ENCODE measurements around the gene CBX8. TPM values are rescaled to one million over a fixed set of nuclear protein-coding genes. Genes with fewer than 3 reads are reported as not detected.

The CBX8 gene
- total RNA-seq, 2 donors from 2014 or later: 4.7 to 4.8 TPM

DNA sequence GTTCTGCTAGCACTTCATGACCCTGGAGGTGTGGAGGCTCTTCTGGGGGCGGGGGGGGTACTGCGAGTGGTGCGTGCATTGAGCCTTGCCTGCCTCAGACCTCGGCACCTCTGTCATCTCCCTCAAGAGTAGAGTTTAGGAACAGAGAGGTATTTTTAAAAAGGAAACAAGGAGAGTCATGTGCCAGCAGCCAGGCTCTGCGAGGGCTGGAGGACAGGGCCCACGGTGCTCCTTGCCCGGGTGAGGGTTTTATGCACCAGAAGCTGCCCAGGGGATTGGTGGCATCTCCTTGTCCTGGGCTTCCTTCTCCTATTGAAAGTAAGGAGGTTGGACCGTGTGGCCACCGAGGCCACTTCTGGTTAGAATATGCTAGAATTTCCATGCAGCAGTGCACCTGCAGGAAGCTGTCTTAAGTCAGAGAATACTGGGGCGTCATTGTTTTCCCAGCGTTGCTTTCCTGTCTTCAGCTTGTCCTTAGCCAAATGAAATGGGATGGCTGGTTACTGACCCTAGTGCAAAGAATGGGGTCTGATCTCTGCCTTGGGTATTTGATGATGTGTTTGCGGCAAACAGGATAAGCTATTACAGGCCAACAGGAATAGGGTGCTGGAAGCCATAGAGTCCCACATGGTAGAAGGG lies 15.7 kb downstream of the CBX8 start:
- intact Hi-C loops (cut with DNase I): no loop called here
- DNase-seq (ENCODE audit: low spot score): no peak
- Histone ChIP-seq H3K27me3 (replicated peaks; ENCODE audit: insufficient read depth) (peaks cover 5% of the 10 kb centered on the region), H3K27ac (no peak overlapping the region), H3K36me3 (no peaks in the 10 kb centered on the region), H3K4me1 (replicated peaks) (peaks cover 7% of the 10 kb centered on the region), H3K4me3 (no peak overlapping the region), H3K9me3 (no peaks in the 10 kb centered on the region)
- 89% methylated on average over 12 of the region's 12 CpGs for WGBS
- no peak for TF ChIP-seq POLR2AphosphoS5 (IDR thresholded peaks at IDR 0.05)
- TF ChIP-seq, protein P1, sequence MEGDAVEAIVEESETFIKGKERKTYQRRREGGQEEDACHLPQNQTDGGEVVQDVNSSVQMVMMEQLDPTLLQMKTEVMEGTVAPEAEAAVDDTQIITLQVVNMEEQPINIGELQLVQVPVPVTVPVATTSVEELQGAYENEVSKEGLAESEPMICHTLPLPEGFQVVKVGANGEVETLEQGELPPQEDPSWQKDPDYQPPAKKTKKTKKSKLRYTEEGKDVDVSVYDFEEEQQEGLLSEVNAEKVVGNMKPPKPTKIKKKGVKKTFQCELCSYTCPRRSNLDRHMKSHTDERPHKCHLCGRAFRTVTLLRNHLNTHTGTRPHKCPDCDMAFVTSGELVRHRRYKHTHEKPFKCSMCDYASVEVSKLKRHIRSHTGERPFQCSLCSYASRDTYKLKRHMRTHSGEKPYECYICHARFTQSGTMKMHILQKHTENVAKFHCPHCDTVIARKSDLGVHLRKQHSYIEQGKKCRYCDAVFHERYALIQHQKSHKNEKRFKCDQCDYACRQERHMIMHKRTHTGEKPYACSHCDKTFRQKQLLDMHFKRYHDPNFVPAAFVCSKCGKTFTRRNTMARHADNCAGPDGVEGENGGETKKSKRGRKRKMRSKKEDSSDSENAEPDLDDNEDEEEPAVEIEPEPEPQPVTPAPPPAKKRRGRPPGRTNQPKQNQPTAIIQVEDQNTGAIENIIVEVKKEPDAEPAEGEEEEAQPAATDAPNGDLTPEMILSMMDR (IDR thresholded peaks at IDR 0.05): no peak
- no peak for TF ChIP-seq POLR2A (IDR thresholded peaks at IDR 0.05)

DNA sequence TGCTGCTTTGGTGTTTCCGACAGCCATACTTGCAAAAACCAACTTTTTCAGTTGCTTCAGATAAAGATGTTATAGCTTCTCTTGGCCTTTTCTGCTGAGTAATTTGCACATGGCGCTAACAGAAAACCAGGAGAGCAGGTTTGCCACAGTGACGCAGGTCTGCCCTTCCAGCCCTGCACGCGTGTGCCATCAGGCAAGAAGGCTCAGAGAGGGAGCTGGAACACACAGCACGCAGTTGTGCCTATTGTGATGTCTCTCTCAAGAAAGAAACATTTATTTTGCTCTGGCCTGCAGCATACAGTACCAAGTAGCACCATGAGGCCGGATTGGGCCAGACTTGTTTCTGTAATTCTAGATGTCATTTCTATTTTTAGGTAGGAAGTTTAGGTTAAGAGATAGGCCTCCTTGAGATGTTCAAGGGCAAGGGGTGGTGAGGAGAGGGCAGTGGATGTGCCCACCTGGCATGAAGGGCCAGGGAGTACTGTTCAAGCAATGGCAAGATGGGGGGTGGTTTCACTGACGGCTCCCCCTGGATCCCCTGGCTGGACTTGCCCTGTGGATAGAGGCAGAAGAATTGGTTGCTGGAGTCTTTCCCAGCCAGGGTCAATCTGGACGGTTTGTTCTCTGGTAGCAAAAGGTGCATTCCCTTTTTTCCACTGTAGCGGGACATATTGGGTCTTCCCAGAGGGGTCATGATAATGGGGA lies 17.1 kb downstream of the CBX8 start:
- peaks cover 7% of the 10 kb centered on the region for H3K4me1 ChIP-seq (replicated peaks)
- 85% methylated on average over 10 of the region's 10 CpGs for WGBS
- H3K36me3 ChIP-seq: no peaks in the 10 kb centered on the region
- peaks cover 5% of the 10 kb centered on the region for H3K27me3 ChIP-seq (replicated peaks; ENCODE audit: insufficient read depth)
- TF ChIP-seq, protein P1 (IDR thresholded peaks at IDR 0.05): no peak
- TF ChIP-seq POLR2AphosphoS5 (IDR thresholded peaks at IDR 0.05): peak; percentile 31
- no peak overlapping the region for H3K4me3 ChIP-seq
- DNase-seq (ENCODE audit: low spot score): no peak
- no peaks in the 10 kb centered on the region for H3K9me3 ChIP-seq
- intact Hi-C loops (cut with DNase I): no loop called here
- H3K27ac ChIP-seq: no peak overlapping the region

DNA sequence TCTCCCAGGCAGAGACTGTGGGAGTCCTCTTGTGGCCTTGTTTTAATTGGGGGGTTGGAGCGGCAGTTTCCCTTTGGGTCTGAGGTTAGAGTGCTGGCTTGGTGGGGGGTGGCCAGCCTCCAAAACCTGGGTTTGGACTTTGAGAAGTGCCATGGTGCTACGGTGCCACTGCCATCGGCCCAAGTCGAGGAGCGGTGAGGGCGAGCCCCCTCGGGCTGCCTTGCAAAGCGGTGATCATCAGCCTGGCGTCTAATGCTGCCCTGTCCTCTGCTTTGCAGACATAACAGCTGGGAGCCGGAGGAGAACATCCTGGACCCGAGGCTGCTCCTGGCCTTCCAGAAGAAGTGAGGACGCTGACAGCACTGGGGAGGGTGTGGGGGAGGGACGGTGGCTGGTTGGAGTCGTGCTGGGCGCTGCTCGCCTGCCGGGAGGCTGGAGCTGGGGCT lies 17.8 kb downstream of the CBX8 start:
- TF ChIP-seq, protein P1 (IDR thresholded peaks at IDR 0.05): no peak
- no peak for TF ChIP-seq POLR2A (IDR thresholded peaks at IDR 0.05)
- no peak for DNase-seq (ENCODE audit: low spot score)
- peaks cover 5% of the 10 kb centered on the region for H3K27me3 ChIP-seq (replicated peaks; ENCODE audit: insufficient read depth)
- H3K4me1 ChIP-seq (replicated peaks): peaks cover 7% of the 10 kb centered on the region
- intact Hi-C loops (cut with DNase I): no loop called here
- no peak overlapping the region for H3K4me3 ChIP-seq
- 33% methylated on average over 17 of the region's 17 CpGs for WGBS
- no peaks in the 10 kb centered on the region for H3K9me3 ChIP-seq
- H3K36me3 ChIP-seq: no peaks in the 10 kb centered on the region
- H3K27ac ChIP-seq: no peak overlapping the region

DNA sequence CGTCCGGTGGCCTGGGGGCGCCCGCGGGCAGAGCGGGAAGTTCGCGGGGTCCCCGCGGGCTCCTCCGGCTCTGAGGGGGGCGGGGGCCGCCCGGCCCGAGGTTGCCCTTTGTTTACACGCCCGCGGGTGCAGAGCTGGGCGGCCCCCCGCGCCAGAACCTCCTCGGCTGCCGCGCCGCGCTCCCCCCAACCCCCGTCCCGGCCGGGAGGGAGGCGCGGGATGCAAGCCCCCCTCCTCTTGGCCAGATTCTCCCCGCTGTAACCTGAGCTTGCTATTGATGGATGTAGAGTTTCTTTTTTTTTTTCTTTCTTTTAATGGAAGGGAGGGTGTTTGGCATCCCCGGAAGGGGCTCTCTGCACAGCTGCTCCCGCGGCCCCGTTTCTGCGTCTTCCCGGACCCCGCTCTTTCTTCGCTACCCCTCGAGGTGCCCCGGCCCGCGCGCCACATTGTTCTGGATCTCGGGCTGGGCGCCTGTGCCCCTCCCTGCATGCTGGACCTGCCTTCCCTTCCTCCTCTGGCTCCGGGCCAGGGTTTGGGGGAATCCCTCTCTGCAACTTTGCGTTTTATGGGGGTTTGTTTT lies 18.3 kb downstream of the CBX8 start:
- Histone ChIP-seq H3K36me3 (no peaks in the 10 kb centered on the region), H3K9me3 (no peaks in the 10 kb centered on the region), H3K27ac (no peak overlapping the region), H3K4me1 (replicated peaks) (peaks cover 7% of the 10 kb centered on the region), H3K27me3 (replicated peaks; ENCODE audit: insufficient read depth) (peaks cover 5% of the 10 kb centered on the region), H3K4me3 (peak overlapping the region; percentile 37 to 54)
- no peak for DNase-seq (ENCODE audit: low spot score)
- TF ChIP-seq POLR2A (IDR thresholded peaks at IDR 0.05): no peak
- TF ChIP-seq, protein P1 (IDR thresholded peaks at IDR 0.05): no peak
- TF ChIP-seq POLR2AphosphoS5 (IDR thresholded peaks at IDR 0.05): no peak
- intact Hi-C loops (cut with DNase I): no loop called here
- WGBS: 2% methylated on average over 34 of the region's 49 CpGs

Data from prostate gland (tissue), 2 donors.